Fibroblast of lung (primary cell): Measurements from ENCODE around the gene TLE6. TPM values are rescaled to one million over a fixed set of nuclear protein-coding genes. Genes with fewer than 3 reads are reported as not detected.
"Not testable (repeated sequence)": the region's sequence is repeated elsewhere in the genome, so short reads cannot be mapped to it uniquely, and the experiment has no call there.

Experiments
- DNase-seq, 2 donors: peaks; one replicate each; pipeline versions ENCODE4 v3.0.0 to v3.0.0-alpha.2; 2010; ENCODE audit warnings: low read depth in 2 of 2
- H2AFZ ChIP-seq: 2 replicates; pipeline ENCODE4 v1.5.1; 2012; ENCODE audit warnings: low read length, control low read depth, inconsistent platforms
- H3K27ac ChIP-seq: 2 replicates; pipeline ENCODE4 v1.5.1; 2011; ENCODE audit warnings: low read length, control low read depth; ENCODE audit not compliant: insufficient read depth
- H3K27me3 ChIP-seq: 2 replicates; pipeline ENCODE4 v1.5.1; 2011; ENCODE audit warnings: mild to moderate bottlenecking, low read length; ENCODE audit not compliant: control insufficient read depth, insufficient read depth
- H3K36me3 ChIP-seq: 2 replicates; pipeline ENCODE4 v1.5.1; 2011; ENCODE audit warnings: low read length; ENCODE audit not compliant: control insufficient read depth, insufficient read depth
- H3K4me1 ChIP-seq: 2 replicates; pipeline ENCODE4 v1.5.1; 2011; ENCODE audit warnings: low read length; ENCODE audit not compliant: control insufficient read depth, insufficient read depth; ENCODE audit errors: extremely low read depth
- H3K4me2 ChIP-seq: 2 replicates; pipeline ENCODE4 v1.5.1; 2011; ENCODE audit warnings: low read length, control low read depth; ENCODE audit not compliant: insufficient read depth; ENCODE audit errors: extremely low read depth
- H3K4me3 ChIP-seq, 4 experiments: fragments of 200-600 bp in 1 of 4; sonication (generic) in 1 of 4; replicated peaks in 1 of 4; 2 replicates each; pipeline ENCODE4 v1.5.1; 2011 to 2016; ENCODE audit warnings: low read length in 4 of 4, low read depth in 3 of 4, mild to moderate bottlenecking in 3 of 4, control low read depth in 2 of 4, inconsistent platforms in 1 of 4, mixed read lengths in 1 of 4; ENCODE audit not compliant: insufficient read depth in 1 of 4; ENCODE audit errors: control extremely low read depth in 1 of 4
- H3K79me2 ChIP-seq: 2 replicates; pipeline ENCODE4 v1.5.1; 2012; ENCODE audit warnings: mild to moderate bottlenecking, low read length, inconsistent platforms; ENCODE audit not compliant: control insufficient read depth, insufficient read depth
- H3K9ac ChIP-seq: 2 replicates; pipeline ENCODE4 v1.5.1; 2011; ENCODE audit warnings: mild to moderate bottlenecking, low read length, control low read depth; ENCODE audit not compliant: insufficient read depth
- H3K9me3 ChIP-seq: 2 replicates; pipeline ENCODE4 v1.5.1; 2012; ENCODE audit warnings: low read depth, low read length; ENCODE audit not compliant: control insufficient read depth, insufficient read depth
- H4K20me1 ChIP-seq: 2 replicates; pipeline ENCODE4 v1.5.1; 2011; ENCODE audit warnings: low read length; ENCODE audit not compliant: control insufficient read depth, insufficient read depth; ENCODE audit errors: extremely low read depth
- EZH2 ChIP-seq: IDR thresholded peaks from 2 replicates; pipeline ENCODE4 v1.5.1; 2012; ENCODE audit warnings: low read length, control low read depth, mild to moderate bottlenecking; ENCODE audit errors: missing control alignments
- polyA minus RNA-seq: library from RNA; depleted of rRNA, polyadenylated mRNA; stranded (reverse); fragments of >200 nt; gene quantifications from 2 replicates; pipeline ENCODE4 v1.2.3, GENCODE V29; 2011; ENCODE audit warnings: low replicate concordance
- polyA plus RNA-seq, 2 donors: library from polyadenylated mRNA; depleted of rRNA in 1 of 2; stranded (reverse) in 1 of 2; unstranded in 1 of 2; fragments of >200 nt; gene quantifications; 2 replicates each; pipeline ENCODE4 v1.2.1, GENCODE V29; 2011 to 2012; ENCODE audit warnings: missing spikeins in 1 of 2
- total RNA-seq: library from RNA; depleted of rRNA; stranded (reverse); fragments of >200 nt; gene quantifications from 2 replicates; pipeline ENCODE4 v1.2.1, GENCODE V29; 2014
- TF ChIP-seq, protein P1 (sequence below), 2 donors: IDR thresholded peaks in 1 of 2; conservative IDR thresholded peaks in 1 of 2; 1 replicate in 1 of 2; 2 replicates in 1 of 2; pipeline ENCODE4 v1.5.1; 2011 to 2012; ENCODE audit warnings: low read length in 2 of 2, control low read depth in 1 of 2, inconsistent platforms in 1 of 2, low read depth in 1 of 2, mild to moderate bottlenecking in 1 of 2

TLE6 gene
- total RNA-seq = 0.51 and 1.7 TPM in 2 replicates
- polyA plus RNA-seq = 0.24 and 0.56 TPM in 2 replicates
- polyA plus RNA-seq (2012) = 0.59 and 1.3 TPM in 2 replicates
- 7.1 TPM in 1 of 2 replicates, not detected in the other for polyA minus RNA-seq

- Histone ChIP-seq H3K36me3 (no peaks in the 10 kb centered on the region), H4K20me1 (no peaks in the 10 kb centered on the region), H3K79me2 (no peaks in the 10 kb centered on the region), H3K9me3 (no peaks in the 10 kb centered on the region), H3K4me1 (peaks cover 6% of the 10 kb centered on the region), H3K9ac (peak within 1 kb of the TSS; percentile 37), H3K4me2 (peak within 1 kb of the TSS; percentile 89), H3K27me3 (no peaks in the 10 kb centered on the region), H3K27ac (no peak within 1 kb of the TSS), H2AFZ (peak within 1 kb of the TSS; percentile 71), H3K4me3 (peak within 1 kb of the TSS; percentile 53 to 72 (median 66))
- TF ChIP-seq, protein P1, sequence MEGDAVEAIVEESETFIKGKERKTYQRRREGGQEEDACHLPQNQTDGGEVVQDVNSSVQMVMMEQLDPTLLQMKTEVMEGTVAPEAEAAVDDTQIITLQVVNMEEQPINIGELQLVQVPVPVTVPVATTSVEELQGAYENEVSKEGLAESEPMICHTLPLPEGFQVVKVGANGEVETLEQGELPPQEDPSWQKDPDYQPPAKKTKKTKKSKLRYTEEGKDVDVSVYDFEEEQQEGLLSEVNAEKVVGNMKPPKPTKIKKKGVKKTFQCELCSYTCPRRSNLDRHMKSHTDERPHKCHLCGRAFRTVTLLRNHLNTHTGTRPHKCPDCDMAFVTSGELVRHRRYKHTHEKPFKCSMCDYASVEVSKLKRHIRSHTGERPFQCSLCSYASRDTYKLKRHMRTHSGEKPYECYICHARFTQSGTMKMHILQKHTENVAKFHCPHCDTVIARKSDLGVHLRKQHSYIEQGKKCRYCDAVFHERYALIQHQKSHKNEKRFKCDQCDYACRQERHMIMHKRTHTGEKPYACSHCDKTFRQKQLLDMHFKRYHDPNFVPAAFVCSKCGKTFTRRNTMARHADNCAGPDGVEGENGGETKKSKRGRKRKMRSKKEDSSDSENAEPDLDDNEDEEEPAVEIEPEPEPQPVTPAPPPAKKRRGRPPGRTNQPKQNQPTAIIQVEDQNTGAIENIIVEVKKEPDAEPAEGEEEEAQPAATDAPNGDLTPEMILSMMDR (conservative IDR thresholded peaks at IDR 0.05 in 1 of 2, IDR thresholded peaks at IDR 0.05 in 1 of 2; ENCODE audit: low read depth in 1 of 2, low read length in 2 of 2) = no peak
- TF ChIP-seq EZH2 = no peak
- DNase-seq = peak; percentile 90 to 91
These were observed at the start of gene TLE6 for GRCh38 chr19:2977001-2977745. Gene TLE6 (plus strand): TSS chr19:2977564. CDS start chr19:2978234, 670 bp downstream.

GRCh38 chr19:2933490-2933910 is 43.9 kb upstream of the TLE6 start:
- H3K4me2 ChIP-seq = no peak overlapping the region
- no peaks in the 10 kb centered on the region for H3K79me2 ChIP-seq
- DNase-seq = no peak
- no peak overlapping the region for H3K4me3 ChIP-seq
- H2AFZ ChIP-seq = no peak overlapping the region
- H3K4me1 ChIP-seq = no peaks in the 10 kb centered on the region
- TF ChIP-seq, protein P1 (conservative IDR thresholded peaks at IDR 0.05 in 1 of 2, IDR thresholded peaks at IDR 0.05 in 1 of 2; ENCODE audit: low read depth in 1 of 2, low read length in 2 of 2) = no peak
- no peak for TF ChIP-seq EZH2
- no peaks in the 10 kb centered on the region for H3K27me3 ChIP-seq
- H3K27ac ChIP-seq = no peak overlapping the region
- H3K9me3 ChIP-seq = peaks cover 13% of the 10 kb centered on the region
- no peak overlapping the region for H3K9ac ChIP-seq
- H4K20me1 ChIP-seq = no peaks in the 10 kb centered on the region
- H3K36me3 ChIP-seq = peaks cover 4% of the 10 kb centered on the region

GRCh38 chr19:2935863-2936262 is 41.5 kb upstream of the TLE6 start:
- not testable (repeated sequence) for H3K79me2 ChIP-seq, DNase-seq, H3K27ac ChIP-seq, H4K20me1 ChIP-seq, H2AFZ ChIP-seq, H3K4me1 ChIP-seq, H3K9ac ChIP-seq, H3K36me3 ChIP-seq, H3K27me3 ChIP-seq, H3K4me3 ChIP-seq, H3K4me2 ChIP-seq
- peaks cover 13% of the 10 kb centered on the region for H3K9me3 ChIP-seq
